Endothelial cell of umbilical vein (primary cell): ENCODE results near the gene CDC42. TPM values are rescaled to one million over a fixed set of nuclear protein-coding genes. Genes with fewer than 3 reads are reported as not detected.
A peak's percentile ranks its signal among the peaks of the same experiment; 100 is the strongest.

Source experiments
- BruUV-seq: library from RNA; stranded (reverse); fragments of 400-500 nt; replicated peaks from 2 replicates; lab custom pipeline; 2021; lab: Mats Ljungman, UMichigan
- CTCF ChIA-PET: fragments of 300-600, 350-600 bp; sonication (Branson Sonifier 250); formaldehyde crosslinking; loops from one replicate; lab custom pipeline; 2021; ENCODE audit warnings: antibody characterized with exemption, inconsistent platforms; lab: Charles Lee
- POLR2A ChIA-PET: fragments of 300-600, 350-600 bp; sonication (Branson Sonifier 250); formaldehyde crosslinking; loops from one replicate; lab custom pipeline; 2021; ENCODE audit warnings: antibody characterized with exemption, inconsistent platforms; lab: Charles Lee
- DNase-seq: peaks from one replicate; pipeline ENCODE4 v3.0.0-alpha.2; 2011; ENCODE audit warnings: low read depth, low spot score
- FAIRE-seq: peaks from 2 replicates; lab custom pipeline; 2011; peaks lifted over from hg19 to GRCh38; lab: Jason Lieb, UNC
- H2AFZ ChIP-seq: 2 replicates; pipeline ENCODE4 v1.6.0; 2012; ENCODE audit warnings: low read depth, low read length, control low read depth, inconsistent platforms
- H3K27ac ChIP-seq: 2 replicates; pipeline ENCODE4 v1.5.1; 2011; ENCODE audit warnings: low read depth, mild to moderate bottlenecking, control low read depth, low read length, moderate library complexity; ENCODE audit not compliant: insufficient read depth
- H3K27me3 ChIP-seq, 2 experiments: 2 replicates each; pipeline versions ENCODE4 v1.6.0 to v1.6.1; 2011; ENCODE audit warnings: low read length in 2 of 2, mixed read lengths in 1 of 2; ENCODE audit not compliant: control insufficient read depth in 2 of 2, insufficient read depth in 2 of 2
- H3K36me3 ChIP-seq, 2 experiments: 2 replicates in 1 of 2; 3 replicates in 1 of 2; pipeline ENCODE4 v1.5.1; 2011; ENCODE audit warnings: low read length in 2 of 2, mild to moderate bottlenecking in 1 of 2, moderate library complexity in 1 of 2; ENCODE audit not compliant: control insufficient read depth in 2 of 2, insufficient read depth in 2 of 2; ENCODE audit errors: extremely low read depth in 1 of 2
- H3K4me1 ChIP-seq: 3 replicates; pipeline ENCODE4 v1.5.1; 2011; ENCODE audit warnings: mild to moderate bottlenecking, low read length; ENCODE audit not compliant: control insufficient read depth, insufficient read depth; ENCODE audit errors: extremely low read depth
- H3K4me2 ChIP-seq: 2 replicates; pipeline ENCODE4 v1.6.1; 2011; ENCODE audit warnings: low read length, control low read depth, mixed read lengths; ENCODE audit not compliant: insufficient read depth
- H3K4me3 ChIP-seq, 3 experiments: fragments of 200-600 bp in 1 of 3; sonication (generic), shearing (Covaris generic) in 1 of 3; replicated peaks in 1 of 3; 2 replicates each; pipeline ENCODE4 v1.5.1; 2011 to 2016; ENCODE audit warnings: control low read depth in 3 of 3, low read length in 3 of 3, mild to moderate bottlenecking in 2 of 3, inconsistent platforms in 1 of 3, low read depth in 1 of 3, moderate library complexity in 1 of 3; ENCODE audit not compliant: insufficient read depth in 1 of 3
- H3K79me2 ChIP-seq: 2 replicates; pipeline ENCODE4 v1.6.0; 2012; ENCODE audit warnings: low read length, inconsistent platforms; ENCODE audit not compliant: control insufficient read depth, insufficient read depth
- H3K9ac ChIP-seq: replicated peaks from 2 replicates; pipeline ENCODE3; 2011; ENCODE audit warnings: low read length, control low read depth; ENCODE audit not compliant: insufficient read depth; ENCODE audit errors: extremely low read depth
- H3K9me1 ChIP-seq: replicated peaks from 3 replicates; pipeline ENCODE4 v1.6.0; 2011; ENCODE audit warnings: mild to moderate bottlenecking, low read length; ENCODE audit not compliant: control insufficient read depth, insufficient read depth; ENCODE audit errors: extremely low read depth
- H3K9me3 ChIP-seq: replicated peaks from 2 replicates; pipeline ENCODE4 v1.5.1; 2012; ENCODE audit warnings: low read length, inconsistent platforms; ENCODE audit not compliant: control insufficient read depth, insufficient read depth
- H4K20me1 ChIP-seq: replicated peaks from 2 replicates; pipeline ENCODE3; 2011; ENCODE audit warnings: mild to moderate bottlenecking, low read length; ENCODE audit not compliant: control insufficient read depth, insufficient read depth; ENCODE audit errors: extremely low read depth
- CTCF ChIP-seq, 2 donors: IDR thresholded peaks; 1 replicate in 1 of 2; 2 replicates in 1 of 2; pipeline ENCODE4 v1.5.1; 2011; ENCODE audit warnings: low read length in 2 of 2, mild to moderate bottlenecking in 2 of 2, moderate library complexity in 2 of 2, control low read depth in 1 of 2, inconsistent platforms in 1 of 2, low read depth in 1 of 2; ENCODE audit not compliant: insufficient read depth in 1 of 2; ENCODE audit errors: extremely low read depth in 1 of 2
- EZH2 ChIP-seq: IDR thresholded peaks from 2 replicates; pipeline ENCODE4 v1.6.1; 2012; ENCODE audit warnings: borderline replicate concordance, low read depth, mild to moderate bottlenecking, moderate library complexity, low read length, inconsistent platforms; ENCODE audit not compliant: severe bottlenecking
- FOS ChIP-seq: IDR thresholded peaks from 2 replicates; pipeline ENCODE4 v1.6.1; 2011; ENCODE audit warnings: mild to moderate bottlenecking, low read length, moderate library complexity, borderline replicate concordance; ENCODE audit not compliant: insufficient read depth
- GATA2 ChIP-seq: IDR thresholded peaks from 2 replicates; pipeline ENCODE4 v1.7.0; 2011; ENCODE audit warnings: low read depth, mild to moderate bottlenecking, moderate library complexity, mixed read lengths, low read length; ENCODE audit not compliant: insufficient read length, insufficient read depth
- JUN ChIP-seq: IDR thresholded peaks from 2 replicates; pipeline ENCODE4 v1.6.1; 2011; ENCODE audit warnings: borderline replicate concordance, low read depth; ENCODE audit not compliant: insufficient read length, insufficient read depth
- MAX ChIP-seq: IDR thresholded peaks from 2 replicates; pipeline ENCODE4 v1.6.1; 2011; ENCODE audit not compliant: insufficient read depth, insufficient read length
- MYC ChIP-seq: IDR thresholded peaks from one replicate; pipeline ENCODE4 v1.6.1; 2011; ENCODE audit warnings: mild to moderate bottlenecking, low read depth, low read length
- POLR2A ChIP-seq: IDR thresholded peaks from 2 replicates; pipeline ENCODE4 v1.6.1; 2012; ENCODE audit warnings: low read depth, mild to moderate bottlenecking, control low read depth, low read length
- POLR2AphosphoS5 ChIP-seq: IDR thresholded peaks from 2 replicates; pipeline ENCODE4 v1.6.1; 2012; ENCODE audit warnings: low read depth, mild to moderate bottlenecking, control low read depth, low read length, moderate library complexity; ENCODE audit not compliant: insufficient read depth
- dilution Hi-C: fragments of 300-500 bp; cut with MboI; formaldehyde crosslinking; loops from one replicate; pipeline ENCODE4 v1.15.0; 2019; ENCODE audit warnings: low sequenced_read_pairs; ENCODE audit not compliant: extremely low pct_ligation_motif_present
- intact Hi-C: fragments of 100-400 bp; cut with micrococcal nuclease; formaldehyde crosslinking; loops from one replicate; pipeline ENCODE4 v1.10.0; 2022
- polyA plus RNA-seq, 4 experiments: library from polyadenylated mRNA; depleted of rRNA in 3 of 4; stranded (reverse) in 3 of 4; unstranded in 1 of 4; fragments of >200 nt; gene quantifications; 2 replicates each; pipeline versions ENCODE4 v1.2.1 to v1.2.3, GENCODE V29; 2011 to 2012; ENCODE audit warnings: missing spikeins in 1 of 4
- total RNA-seq: library from RNA; stranded (reverse); gene quantifications from 2 replicates; pipeline ENCODE4 v1.2.3, GENCODE V29; 2021

The CDC42 gene
- total and polyA plus RNA-seq, 2 donors (not counting 3 experiments of a cell fraction or from before 2014, with no cell fraction given), result 199 to 381 TPM

- H2AFZ ChIP-seq, result no peak overlapping the region
- no peaks in the 10 kb centered on the region for H3K27me3 ChIP-seq
- BruUV-seq, result no TSS peak
- no peak overlapping the region for H3K9ac ChIP-seq
- H3K79me2 ChIP-seq, result peaks cover 96% of the 10 kb centered on the region
- TF ChIP-seq CTCF (IDR thresholded peaks at IDR 0.05; ENCODE audit: extremely low read depth in 1 of 2, insufficient read depth in 1 of 2, low read depth in 1 of 2, low read length in 2 of 2) (no peak), JUN (no peak), MYC (no peak), MAX (no peak), POLR2AphosphoS5 (no peak), FOS (no peak), POLR2A (no peak), GATA2 (no peak), EZH2 (no peak)
- no peak overlapping the region for H3K27ac ChIP-seq
- DNase-seq (peak; percentile 33), FAIRE-seq (no peak)
- H3K9me1 ChIP-seq, result no peaks in the 10 kb centered on the region
- intact Hi-C loops (loop anchor here (2.0 kb wide), 1 partner anchor 14 kb away; no protein-coding TSS in a partner anchor), dilution Hi-C loops (no loop called here)
- ChIA-PET POLR2A (no interaction called here), CTCF (interaction anchor here (1.5 kb wide), 2 partner anchors 18 to 31 kb away, joined by 3 to 4 read pairs; no protein-coding TSS in a partner anchor)
- no peak overlapping the region for H3K4me2 ChIP-seq
- no peaks in the 10 kb centered on the region for H3K9me3 ChIP-seq
- H3K4me1 ChIP-seq, result peaks cover 18% of the 10 kb centered on the region
- H4K20me1 ChIP-seq, result peaks cover 40% of the 10 kb centered on the region
- peaks cover 0 to 9% of the 10 kb centered on the region in 2 experiments for H3K36me3 ChIP-seq
- no peak overlapping the region for H3K4me3 ChIP-seq
Measured at GRCh38 chr1:22074803-22075202, 22.3 kb downstream of the CDC42 start.
